Measurements from ENCODE around the gene EPHB2.
"Not testable (repeated sequence)": the region's sequence is repeated elsewhere in the genome, so short reads cannot be mapped to it uniquely, and the experiment has no call there.

Gene EPHB2

DNA sequence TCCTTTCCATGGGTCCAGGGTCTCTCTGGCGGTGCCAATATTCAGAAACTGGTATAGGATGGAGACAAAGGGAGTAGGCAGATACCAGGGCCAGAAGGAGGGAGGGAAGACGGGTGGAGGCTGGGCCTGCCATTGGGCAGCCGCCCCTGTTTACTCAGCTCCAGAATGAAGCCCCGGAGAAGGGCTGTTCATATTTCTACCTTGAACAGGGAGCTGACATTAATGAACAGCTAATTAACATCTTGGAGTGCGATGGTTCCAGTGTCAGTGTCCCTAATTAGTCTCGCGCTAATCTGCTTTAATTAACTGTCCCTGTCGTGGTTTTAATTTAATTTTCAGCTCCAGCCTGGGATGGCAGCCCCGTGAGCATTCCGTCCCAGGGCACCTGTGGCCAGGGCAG lies 113.8 kb downstream of the EPHB2 start:
- DNase-seq: no peak

- no peak for DNase-seq
Measured at GRCh38 chr1:22824975-22825374, 114.3 kb downstream of the EPHB2 start.

GRCh38 chr1:22825486-22826189 lies 115.0 kb downstream of the EPHB2 start:
- DNase-seq: no peak

- DNase-seq: no peak
Measured at GRCh38 chr1:22826604-22827580, 116.3 kb downstream of the EPHB2 start.

DNA sequence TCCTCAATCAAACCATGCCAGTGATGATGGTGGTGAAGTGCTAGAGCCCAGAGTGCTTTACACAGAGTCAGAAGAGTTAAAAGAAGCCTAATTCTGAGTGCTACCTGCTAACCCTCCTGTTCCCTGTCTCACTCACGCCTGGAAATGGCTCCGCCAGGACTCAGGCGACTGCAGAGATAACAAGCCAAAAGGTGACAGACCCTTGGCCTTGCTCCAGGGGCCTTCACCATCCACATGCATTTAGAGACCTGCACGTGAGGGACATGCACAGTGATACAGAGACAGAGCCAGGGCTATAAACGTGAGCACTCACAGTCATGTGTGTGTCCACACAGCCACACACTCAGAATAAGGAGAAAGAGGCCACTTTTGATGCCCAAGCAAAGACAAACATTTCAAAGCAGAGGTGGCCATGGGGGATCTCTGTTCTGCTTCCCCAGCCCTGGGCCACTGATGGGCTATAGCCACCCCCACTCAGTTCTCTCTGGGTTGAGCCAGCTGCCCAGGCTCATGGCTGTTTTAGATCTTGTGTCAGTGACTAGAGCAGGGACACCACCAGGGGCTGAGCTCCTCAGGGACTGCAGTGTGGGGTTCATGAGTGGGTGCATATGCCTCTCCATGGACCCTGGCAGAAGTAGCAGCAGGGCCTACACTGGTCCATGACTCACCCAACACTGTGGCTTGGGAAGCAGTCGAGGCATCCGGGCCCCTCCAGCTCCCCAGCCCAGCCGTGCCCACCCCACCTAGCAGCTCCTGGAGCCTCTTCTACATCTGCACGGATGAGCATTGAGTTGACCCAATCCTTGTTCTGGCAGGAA lies 117.2 kb downstream of the EPHB2 start:
- DNase-seq: no peak

GRCh38 chr1:22828484-22829308 lies 118.1 kb downstream of the EPHB2 start:
- no peak for DNase-seq

DNA sequence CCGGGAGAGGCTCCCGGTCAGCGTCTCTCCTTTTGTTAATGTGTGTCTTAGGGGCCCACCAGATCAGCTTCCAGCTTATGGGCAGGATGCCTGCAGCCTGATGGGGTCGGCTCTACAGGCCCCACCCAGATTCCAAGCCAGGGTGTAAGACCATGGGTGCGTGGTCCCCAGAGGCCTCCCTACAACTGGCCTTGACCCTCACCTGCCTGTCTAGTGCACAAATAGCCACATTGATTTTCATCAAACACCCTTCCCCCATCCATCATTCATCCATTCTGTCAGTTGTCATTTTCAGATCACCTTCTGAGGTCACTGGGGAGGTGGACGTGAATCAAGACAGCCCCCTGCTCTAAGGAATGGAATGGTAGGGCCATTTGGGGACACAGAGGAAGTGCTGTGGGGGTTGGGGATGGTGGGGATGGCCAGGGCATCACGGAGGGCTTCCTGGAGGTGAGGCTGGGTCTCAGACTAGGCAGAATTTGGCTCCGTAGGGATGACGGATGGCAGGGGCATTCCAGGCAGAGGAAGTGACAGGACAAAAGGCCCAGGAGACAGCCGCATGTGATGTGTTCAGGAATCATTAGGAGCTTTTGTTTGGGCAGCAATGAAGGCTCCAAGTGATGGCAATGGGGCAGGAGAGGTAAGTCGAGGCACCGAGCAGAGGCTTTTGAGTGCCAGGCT lies 118.8 kb downstream of the EPHB2 start:
- DNase-seq: no peak

GRCh38 chr1:22830041-22830566 lies 119.5 kb downstream of the EPHB2 start:
- no peak for DNase-seq

DNA sequence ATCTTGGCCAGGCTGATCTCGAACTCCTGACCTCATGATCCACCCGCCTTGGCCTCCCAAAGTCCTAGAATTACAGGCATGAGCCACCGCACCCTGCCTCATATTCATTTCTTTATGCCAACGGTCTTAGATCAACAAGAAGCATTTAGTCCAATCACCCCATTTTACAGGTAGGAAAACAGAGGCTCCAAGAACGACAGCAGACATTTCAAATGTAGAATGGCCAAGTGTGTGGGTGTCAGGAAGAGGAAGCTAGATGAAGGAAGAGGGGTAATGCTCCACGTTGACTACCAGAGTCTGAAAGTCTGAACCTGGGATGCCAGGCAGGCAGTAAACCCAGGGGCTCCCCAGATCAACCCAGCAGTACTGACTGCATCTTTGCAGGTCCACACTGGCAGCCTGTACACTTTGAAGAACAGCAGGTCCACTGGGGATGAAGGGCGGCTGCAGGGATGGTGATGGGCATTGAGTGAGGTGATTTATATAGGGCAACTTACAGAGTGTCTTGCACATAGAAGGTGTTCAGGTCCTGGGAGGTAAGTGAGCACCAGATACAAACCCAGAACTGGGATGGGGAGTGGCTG lies 120.2 kb downstream of the EPHB2 start:
- no peak for DNase-seq

- no peak for DNase-seq
Measured at GRCh38 chr1:22831729-22832413, 121.2 kb downstream of the EPHB2 start.

GRCh38 chr1:22832414-22832786 lies 121.8 kb downstream of the EPHB2 start:
- no peak for DNase-seq

- no peak for DNase-seq
Measured at GRCh38 chr1:22833699-22834098, 123.1 kb downstream of the EPHB2 start.

GRCh38 chr1:22834420-22834819 lies 123.8 kb downstream of the EPHB2 start:
- DNase-seq: not testable (repeated sequence)

GRCh38 chr1:22835636-22836319 lies 125.1 kb downstream of the EPHB2 start:
- DNase-seq: no peak

DNA sequence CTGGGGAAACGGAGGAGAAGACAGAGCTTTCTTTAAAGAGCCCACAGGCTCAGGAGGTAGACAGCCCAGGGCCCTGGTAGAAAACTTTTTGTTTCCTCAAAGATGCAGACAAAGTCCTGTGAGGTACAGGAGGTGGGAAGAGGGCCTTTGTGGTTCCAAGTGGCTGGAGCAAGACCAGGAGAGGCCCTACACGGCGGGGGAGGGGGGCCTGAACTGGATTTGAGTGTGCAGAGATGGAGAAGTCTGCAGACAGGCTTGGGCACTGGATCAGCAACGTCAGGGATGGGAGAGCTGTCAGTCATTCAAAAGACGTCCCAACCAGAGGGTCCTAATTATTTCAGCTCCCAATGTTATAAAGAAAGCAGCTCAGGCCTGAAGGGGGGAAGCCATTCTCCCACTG lies 126.2 kb downstream of the EPHB2 start:
- no peak for DNase-seq

DNA sequence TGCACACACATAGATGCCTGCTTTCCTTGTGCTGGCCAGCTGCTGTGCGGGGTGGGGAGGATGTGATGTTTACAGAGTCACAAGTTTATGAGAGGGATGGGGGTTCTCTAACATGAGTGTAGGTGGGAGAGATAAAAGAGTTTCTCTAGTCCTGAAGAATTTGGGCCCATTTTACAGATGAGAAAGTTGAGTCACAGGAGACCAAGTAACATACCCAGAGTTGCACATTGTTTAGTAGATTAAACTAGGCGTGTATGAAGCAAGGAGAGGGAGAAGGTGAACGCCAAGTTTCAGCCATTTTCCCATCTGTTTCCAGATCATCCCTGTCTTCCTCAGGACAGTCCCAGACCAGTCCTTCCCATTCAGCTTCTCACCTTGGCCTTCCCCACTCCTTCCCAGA lies 126.7 kb downstream of the EPHB2 start:
- DNase-seq: no peak

DNA sequence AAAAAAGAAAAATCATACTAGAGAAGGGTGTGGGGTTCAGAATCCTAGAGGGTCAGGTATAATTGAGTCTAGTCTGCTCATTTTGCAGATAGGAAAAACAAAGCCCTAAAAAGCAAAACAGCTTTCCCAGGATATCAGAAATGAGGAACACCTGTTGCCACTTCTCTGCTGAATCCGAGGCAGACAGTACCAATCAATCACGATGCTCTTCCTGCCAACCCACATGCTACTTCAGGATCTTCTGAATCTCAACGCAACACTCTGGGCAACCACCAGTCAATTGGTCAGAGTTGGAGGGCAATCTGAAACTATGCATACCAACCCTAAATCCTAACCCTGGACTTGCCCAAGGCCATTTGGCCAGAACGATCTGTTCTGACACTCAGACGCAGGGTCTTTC lies 128.3 kb downstream of the EPHB2 start:
- no peak for DNase-seq

GRCh38 chr1:22839806-22840205 lies 129.2 kb downstream of the EPHB2 start:
- no peak for DNase-seq

GRCh38 chr1:22841142-22841541 lies 130.5 kb downstream of the EPHB2 start:
- DNase-seq: no peak

DNA sequence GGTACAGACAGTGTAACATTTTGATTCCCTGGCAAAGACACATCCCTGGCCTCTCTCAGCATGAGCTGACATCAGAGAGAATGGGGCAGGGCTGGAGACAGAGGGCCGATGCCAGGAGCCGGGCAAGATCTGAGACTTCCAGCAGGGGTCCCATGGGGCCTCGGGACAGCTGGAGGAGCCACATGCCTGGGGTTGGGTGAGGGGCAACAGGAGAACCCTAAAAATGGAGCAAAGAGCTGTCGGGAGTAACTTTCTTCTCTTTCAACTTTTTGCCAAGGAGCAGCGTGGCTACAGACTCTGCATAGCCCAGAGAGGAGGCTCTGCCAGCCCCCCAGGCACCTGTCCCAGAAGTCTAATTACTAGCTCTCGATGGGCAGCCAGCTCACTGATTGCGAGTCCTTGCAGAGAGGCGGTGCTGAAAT lies 131.2 kb downstream of the EPHB2 start:
- peak; percentile 34 for DNase-seq

All from NCI-H2171 treated with DMSO at 0.1 percent for 48 hours (cell line).